SU-DHL-6 (cell line): ENCODE results near the gene PRR14.

ENCODE experiments used
- CTCF ChIP-seq: fragments of 200-600 bp; sonication (generic); IDR thresholded peaks from one replicate; pipeline ENCODE4 v1.5.1; 2017; ENCODE audit warnings: antibody characterized with exemption, mild to moderate bottlenecking, low read length, moderate library complexity; ENCODE audit not compliant: insufficient read depth, poor library complexity, severe bottlenecking
- EZH2phosphoT487 ChIP-seq: fragments of 200-600 bp; sonication (generic), shearing (Covaris generic); conservative IDR thresholded peaks from 2 replicates; pipeline ENCODE4 v1.6.1; 2018; ENCODE audit warnings: mild to moderate bottlenecking, antibody characterized with exemption, low read length, moderate library complexity, mixed read lengths

- TF ChIP-seq CTCF: no peak
- TF ChIP-seq EZH2phosphoT487: no peak
These were observed 49.7 kb downstream of the PRR14 start for GRCh38 chr16:30700491-30700890.
